HepG2 (cell line): ENCODE measurements around the gene CUL9. TPM values are rescaled to one million over a fixed set of nuclear protein-coding genes. Genes with fewer than 3 reads are reported as not detected.

Source experiments
- CSRNP2 ChIP-seq: sonication (generic); formaldehyde crosslinking; conservative IDR thresholded peaks from 2 replicates; pipeline ENCODE4 v1.8.0; 2022; ENCODE audit warnings: low read depth, missing genetic modification reagents
- GATAD1 ChIP-seq: IDR thresholded peaks from 2 replicates; pipeline ENCODE4 v1.6.1; 2016; ENCODE audit warnings: missing genetic modification reagents, missing compliant biosample characterization
- GTF2F1 ChIP-seq: fragments of 150-350 bp; IDR thresholded peaks from 2 replicates; pipeline ENCODE4 v1.6.1; 2014; ENCODE audit warnings: low read length
- NR1H2 ChIP-seq: sonication (generic); formaldehyde crosslinking; IDR thresholded peaks from 2 replicates; pipeline ENCODE4 v1.8.1; 2022; ENCODE audit warnings: low read depth, missing genetic modification reagents, borderline replicate concordance
- SMAD3 ChIP-seq: sonication (generic); formaldehyde crosslinking; IDR thresholded peaks from 2 replicates; pipeline ENCODE4 v1.4.0; 2020; ENCODE audit warnings: missing genetic modification reagents
- THAP11 ChIP-seq: IDR thresholded peaks from 2 replicates; pipeline ENCODE4 v1.6.1; 2016; ENCODE audit warnings: missing biosample characterization, missing genetic modification reagents
- XBP1 ChIP-seq: sonication (generic); formaldehyde crosslinking; IDR thresholded peaks from 2 replicates; pipeline ENCODE4 v1.5.0; 2020; ENCODE audit warnings: missing genetic modification reagents
- ZBTB14 ChIP-seq: sonication (generic); formaldehyde crosslinking; IDR thresholded peaks from 2 replicates; pipeline ENCODE4 v1.4.0; 2020; ENCODE audit warnings: missing genetic modification reagents
- ZMYM4 ChIP-seq: sonication (generic); formaldehyde crosslinking; IDR thresholded peaks from 2 replicates; pipeline ENCODE4 v1.8.1; 2023; ENCODE audit warnings: mild to moderate bottlenecking, missing genetic modification reagents
- ZNF253 ChIP-seq: sonication (generic); formaldehyde crosslinking; IDR thresholded peaks from 2 replicates; pipeline ENCODE4 v1.8.0; 2022; ENCODE audit warnings: mild to moderate bottlenecking, missing genetic modification reagents, borderline replicate concordance
- ZNF430 ChIP-seq: sonication (generic); formaldehyde crosslinking; IDR thresholded peaks from 2 replicates; pipeline ENCODE4 v1.9.0; 2021; ENCODE audit warnings: mild to moderate bottlenecking, missing genetic modification reagents
- ZSCAN12 ChIP-seq: sonication (generic); formaldehyde crosslinking; IDR thresholded peaks from 2 replicates; pipeline ENCODE4 v1.9.0; 2021; ENCODE audit warnings: mild to moderate bottlenecking, missing genetic modification reagents
- polyA plus RNA-seq, 8 experiments: library from polyadenylated mRNA; depleted of rRNA in 3 of 8; stranded (reverse) in 7 of 8; unstranded in 1 of 8; fragments of >200 nt; fragmentation: Illumina TruSeq in 4 of 8; extraction: Trizol in 4 of 8; gene quantifications; 2 replicates each; pipeline versions ENCODE4 v1.2.1 to v1.2.3, GENCODE V29; 2011 to 2016; ENCODE audit warnings: low read depth in 4 of 8, missing spikeins in 1 of 8, mixed read lengths in 1 of 8; ENCODE audit not compliant: insufficient read depth in 1 of 8
- total RNA-seq, 5 experiments: library from RNA; depleted of rRNA; stranded (reverse); fragments of >200 nt; fragmentation: Illumina TruSeq; extraction: Trizol; gene quantifications; 2 replicates each; pipeline ENCODE4 v1.2.3, GENCODE V29; 2016; ENCODE audit warnings: low read depth in 1 of 5
- TF ChIP-seq, protein P1 (sequence below): sonication (generic); formaldehyde crosslinking; IDR thresholded peaks from 2 replicates; pipeline ENCODE4 v1.5.0; 2020; ENCODE audit warnings: mild to moderate bottlenecking, missing genetic modification reagents, borderline replicate concordance
- TF ChIP-seq, protein P2 (sequence below): sonication (generic); formaldehyde crosslinking; IDR thresholded peaks from 2 replicates; pipeline ENCODE4 v1.5.1; 2020; ENCODE audit warnings: missing genetic modification reagents, mild to moderate bottlenecking, borderline replicate concordance

The CUL9 gene
- total and polyA plus RNA-seq, 2 of the 13 experiments (the other 11 are each of a cell fraction or from before 2014, with no cell fraction given) = 11.4 to 13.7 TPM

- TF ChIP-seq CSRNP2 = no peak
- 0 out of 2 replicates have a peak, but pooled peaks have one; percentile 44 for TF ChIP-seq SMAD3 (CRISPR knock-in tag)
- TF ChIP-seq, protein P1, sequence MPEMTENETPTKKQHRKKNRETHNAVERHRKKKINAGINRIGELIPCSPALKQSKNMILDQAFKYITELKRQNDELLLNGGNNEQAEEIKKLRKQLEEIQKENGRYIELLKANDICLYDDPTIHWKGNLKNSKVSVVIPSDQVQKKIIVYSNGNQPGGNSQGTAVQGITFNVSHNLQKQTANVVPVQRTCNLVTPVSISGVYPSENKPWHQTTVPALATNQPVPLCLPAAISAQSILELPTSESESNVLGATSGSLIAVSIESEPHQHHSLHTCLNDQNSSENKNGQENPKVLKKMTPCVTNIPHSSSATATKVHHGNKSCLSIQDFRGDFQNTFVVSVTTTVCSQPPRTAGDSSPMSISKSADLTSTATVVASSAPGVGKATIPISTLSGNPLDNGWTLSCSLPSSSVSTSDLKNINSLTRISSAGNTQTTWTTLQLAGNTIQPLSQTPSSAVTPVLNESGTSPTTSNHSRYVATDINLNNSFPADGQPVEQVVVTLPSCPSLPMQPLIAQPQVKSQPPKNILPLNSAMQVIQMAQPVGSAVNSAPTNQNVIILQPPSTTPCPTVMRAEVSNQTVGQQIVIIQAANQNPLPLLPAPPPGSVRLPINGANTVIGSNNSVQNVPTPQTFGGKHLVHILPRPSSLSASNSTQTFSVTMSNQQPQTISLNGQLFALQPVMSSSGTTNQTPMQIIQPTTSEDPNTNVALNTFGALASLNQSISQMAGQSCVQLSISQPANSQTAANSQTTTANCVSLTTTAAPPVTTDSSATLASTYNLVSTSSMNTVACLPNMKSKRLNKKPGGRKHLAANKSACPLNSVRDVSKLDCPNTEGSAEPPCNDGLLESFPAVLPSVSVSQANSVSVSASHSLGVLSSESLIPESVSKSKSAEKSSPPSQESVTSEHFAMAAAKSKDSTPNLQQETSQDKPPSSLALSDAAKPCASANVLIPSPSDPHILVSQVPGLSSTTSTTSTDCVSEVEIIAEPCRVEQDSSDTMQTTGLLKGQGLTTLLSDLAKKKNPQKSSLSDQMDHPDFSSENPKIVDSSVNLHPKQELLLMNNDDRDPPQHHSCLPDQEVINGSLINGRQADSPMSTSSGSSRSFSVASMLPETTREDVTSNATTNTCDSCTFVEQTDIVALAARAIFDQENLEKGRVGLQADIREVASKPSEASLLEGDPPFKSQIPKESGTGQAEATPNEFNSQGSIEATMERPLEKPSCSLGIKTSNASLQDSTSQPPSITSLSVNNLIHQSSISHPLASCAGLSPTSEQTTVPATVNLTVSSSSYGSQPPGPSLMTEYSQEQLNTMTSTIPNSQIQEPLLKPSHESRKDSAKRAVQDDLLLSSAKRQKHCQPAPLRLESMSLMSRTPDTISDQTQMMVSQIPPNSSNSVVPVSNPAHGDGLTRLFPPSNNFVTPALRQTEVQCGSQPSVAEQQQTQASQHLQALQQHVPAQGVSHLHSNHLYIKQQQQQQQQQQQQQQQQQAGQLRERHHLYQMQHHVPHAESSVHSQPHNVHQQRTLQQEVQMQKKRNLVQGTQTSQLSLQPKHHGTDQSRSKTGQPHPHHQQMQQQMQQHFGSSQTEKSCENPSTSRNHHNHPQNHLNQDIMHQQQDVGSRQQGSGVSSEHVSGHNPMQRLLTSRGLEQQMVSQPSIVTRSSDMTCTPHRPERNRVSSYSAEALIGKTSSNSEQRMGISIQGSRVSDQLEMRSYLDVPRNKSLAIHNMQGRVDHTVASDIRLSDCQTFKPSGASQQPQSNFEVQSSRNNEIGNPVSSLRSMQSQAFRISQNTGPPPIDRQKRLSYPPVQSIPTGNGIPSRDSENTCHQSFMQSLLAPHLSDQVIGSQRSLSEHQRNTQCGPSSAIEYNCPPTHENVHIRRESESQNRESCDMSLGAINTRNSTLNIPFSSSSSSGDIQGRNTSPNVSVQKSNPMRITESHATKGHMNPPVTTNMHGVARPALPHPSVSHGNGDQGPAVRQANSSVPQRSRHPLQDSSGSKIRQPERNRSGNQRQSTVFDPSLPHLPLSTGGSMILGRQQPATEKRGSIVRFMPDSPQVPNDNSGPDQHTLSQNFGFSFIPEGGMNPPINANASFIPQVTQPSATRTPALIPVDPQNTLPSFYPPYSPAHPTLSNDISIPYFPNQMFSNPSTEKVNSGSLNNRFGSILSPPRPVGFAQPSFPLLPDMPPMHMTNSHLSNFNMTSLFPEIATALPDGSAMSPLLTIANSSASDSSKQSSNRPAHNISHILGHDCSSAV (CRISPR knock-in tag) = no peak
- 0 out of 2 replicates have a peak, but pooled peaks have one; percentile 27 for TF ChIP-seq GATAD1 (CRISPR knock-in tag)
- TF ChIP-seq THAP11 (CRISPR knock-in tag) = peak; percentile 48
- no peak for TF ChIP-seq ZSCAN12 (CRISPR knock-in tag)
- peak; percentile 34; the same call in 1 of the 2 replicates for TF ChIP-seq ZMYM4
- no peak for TF ChIP-seq GTF2F1
- no peak for TF ChIP-seq ZNF430
- TF ChIP-seq, protein P2, sequence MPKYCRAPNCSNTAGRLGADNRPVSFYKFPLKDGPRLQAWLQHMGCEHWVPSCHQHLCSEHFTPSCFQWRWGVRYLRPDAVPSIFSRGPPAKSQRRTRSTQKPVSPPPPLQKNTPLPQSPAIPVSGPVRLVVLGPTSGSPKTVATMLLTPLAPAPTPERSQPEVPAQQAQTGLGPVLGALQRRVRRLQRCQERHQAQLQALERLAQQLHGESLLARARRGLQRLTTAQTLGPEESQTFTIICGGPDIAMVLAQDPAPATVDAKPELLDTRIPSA (CRISPR knock-in tag) = no peak
- no peak for TF ChIP-seq ZNF253 (CRISPR knock-in tag)
- no peak for TF ChIP-seq ZBTB14 (CRISPR knock-in tag)
- no peak for TF ChIP-seq NR1H2 (CRISPR knock-in tag)
- TF ChIP-seq XBP1 (CRISPR knock-in tag) = no peak
Measured at GRCh38 chr6:43150051-43150751, 31.8 kb upstream of the CUL9 start (continued).
